ENCODE results near the gene FXYD7. TPM values are rescaled to one million over a fixed set of nuclear protein-coding genes. Genes with fewer than 3 reads are reported as not detected.

FXYD7 gene
- total RNA-seq, 1 donor from 2014 or later, result not detected

GRCh38 chr19:35171730-35172129 is 28.7 kb downstream of the FXYD7 start:
- Histone ChIP-seq H3K27me3 (ENCODE audit: control insufficient read depth, insufficient read depth, low read length) (no peaks in the 10 kb centered on the region), H3K4me3 (ENCODE audit: low read depth, low read length) (no peak overlapping the region), H3K36me3 (ENCODE audit: control insufficient read depth, insufficient read depth, low read length) (no peaks in the 10 kb centered on the region)
- TF ChIP-seq CTCF (IDR thresholded peaks at IDR 0.05; ENCODE audit: insufficient read depth, low read length, poor library complexity, severe bottlenecking), result no peak
- no peak for DNase-seq (ENCODE audit: low read depth)

- H3K27me3 ChIP-seq (ENCODE audit: control insufficient read depth, insufficient read depth, low read length), result no peaks in the 10 kb centered on the region
- DNase-seq (ENCODE audit: low read depth), result no peak
- no peaks in the 10 kb centered on the region for H3K36me3 ChIP-seq (ENCODE audit: control insufficient read depth, insufficient read depth, low read length)
- H3K4me3 ChIP-seq (ENCODE audit: low read depth, low read length), result no peak overlapping the region
- no peak for TF ChIP-seq CTCF (IDR thresholded peaks at IDR 0.05; ENCODE audit: insufficient read depth, low read length, poor library complexity, severe bottlenecking)
Observed at GRCh38 chr19:35174226-35174625, 31.2 kb downstream of the FXYD7 start.

- no peaks in the 10 kb centered on the region for H3K27me3 ChIP-seq (ENCODE audit: control insufficient read depth, insufficient read depth, low read length)
- DNase-seq (ENCODE audit: low read depth), result no peak
- H3K4me3 ChIP-seq (ENCODE audit: low read depth, low read length), result no peak overlapping the region
- no peak for TF ChIP-seq CTCF (IDR thresholded peaks at IDR 0.05; ENCODE audit: insufficient read depth, low read length, poor library complexity, severe bottlenecking)
- no peaks in the 10 kb centered on the region for H3K36me3 ChIP-seq (ENCODE audit: control insufficient read depth, insufficient read depth, low read length)
Observed at GRCh38 chr19:35176181-35176570, 33.1 kb downstream of the FXYD7 start.

GRCh38 chr19:35177377-35178274 is 34.6 kb downstream of the FXYD7 start:
- Histone ChIP-seq H3K27me3 (ENCODE audit: control insufficient read depth, insufficient read depth, low read length) (no peaks in the 10 kb centered on the region), H3K4me3 (ENCODE audit: low read depth, low read length) (no peak overlapping the region), H3K36me3 (ENCODE audit: control insufficient read depth, insufficient read depth, low read length) (no peaks in the 10 kb centered on the region)
- TF ChIP-seq CTCF (IDR thresholded peaks at IDR 0.05; ENCODE audit: insufficient read depth, low read length, poor library complexity, severe bottlenecking), result no peak
- DNase-seq (ENCODE audit: low read depth), result no peak

- no peaks in the 10 kb centered on the region for H3K27me3 ChIP-seq (ENCODE audit: control insufficient read depth, insufficient read depth, low read length)
- no peak for TF ChIP-seq CTCF (IDR thresholded peaks at IDR 0.05; ENCODE audit: insufficient read depth, low read length, poor library complexity, severe bottlenecking)
- no peak overlapping the region for H3K4me3 ChIP-seq (ENCODE audit: low read depth, low read length)
- DNase-seq (ENCODE audit: low read depth), result no peak
- no peaks in the 10 kb centered on the region for H3K36me3 ChIP-seq (ENCODE audit: control insufficient read depth, insufficient read depth, low read length)
Observed at GRCh38 chr19:35178701-35179100, 35.6 kb downstream of the FXYD7 start.

- TF ChIP-seq CTCF (IDR thresholded peaks at IDR 0.05; ENCODE audit: insufficient read depth, low read length, poor library complexity, severe bottlenecking), result no peak
Observed at GRCh38 chr19:35179830-35180229, 36.8 kb downstream of the FXYD7 start.

More at GRCh38 chr19:35179830-35180229, 36.8 kb downstream of the FXYD7 start:
- Histone ChIP-seq H3K36me3 (ENCODE audit: control insufficient read depth, insufficient read depth, low read length) (no peaks in the 10 kb centered on the region), H3K4me3 (ENCODE audit: low read depth, low read length) (no peak overlapping the region), H3K27me3 (ENCODE audit: control insufficient read depth, insufficient read depth, low read length) (no peaks in the 10 kb centered on the region)
- no peak for DNase-seq (ENCODE audit: low read depth)

Measured in kidney epithelial cell (primary cell).